MCF 10A (cell line): ENCODE results near the gene CACNA1B. TPM values are rescaled to one million over a fixed set of nuclear protein-coding genes. Genes with fewer than 3 reads are reported as not detected.
"Not testable (repeated sequence)": the region's sequence is repeated elsewhere in the genome, so short reads cannot be mapped to it uniquely, and the experiment has no call there.

ENCODE experiments used
- BruUV-seq: library from RNA; stranded (reverse); fragments of 400-500 nt; replicated peaks from 2 replicates; lab custom pipeline; 2021; lab: Mats Ljungman, UMichigan
- CTCF ChIA-PET: fragments of 300-600 bp; sonication (Branson Sonifier 250); formaldehyde crosslinking; extraction: SDS; loops from one replicate; lab custom pipeline; 2021; ENCODE audit warnings: antibody characterized with exemption, inconsistent platforms; lab: Yijun Ruan, JAX
- POLR2A ChIA-PET: fragments of 300-600, 350-650 bp; sonication (Branson Sonifier 250); formaldehyde crosslinking; extraction: SDS; loops from one replicate; lab custom pipeline; 2020; ENCODE audit warnings: antibody characterized with exemption, inconsistent platforms; lab: Yijun Ruan, JAX
- DNase-seq: peaks from one replicate; pipeline ENCODE4 v3.0.0-alpha.2; 2018; ENCODE audit not compliant: unreplicated experiment
- H3K27ac Mint-ChIP-seq: one replicate; pipeline ENCODE4 v1.8.0; 2022; ENCODE audit warnings: mild to moderate bottlenecking, low read depth, mixed read lengths; ENCODE audit not compliant: unreplicated experiment
- H3K27me3 Mint-ChIP-seq: one replicate; pipeline ENCODE4 v1.8.0; 2022; ENCODE audit warnings: mixed read lengths; ENCODE audit not compliant: insufficient read depth, unreplicated experiment
- H3K36me3 Mint-ChIP-seq: one replicate; pipeline ENCODE4 v1.8.0; 2022; ENCODE audit warnings: mild to moderate bottlenecking, moderate library complexity, mixed read lengths; ENCODE audit not compliant: insufficient read depth, unreplicated experiment
- H3K4me1 Mint-ChIP-seq: one replicate; pipeline ENCODE4 v1.8.0; 2022; ENCODE audit warnings: mixed read lengths; ENCODE audit not compliant: insufficient read depth, unreplicated experiment
- H3K4me3 Mint-ChIP-seq: one replicate; pipeline ENCODE4 v1.8.0; 2022; ENCODE audit warnings: mild to moderate bottlenecking, moderate library complexity, mixed read lengths; ENCODE audit not compliant: unreplicated experiment
- H3K9me3 Mint-ChIP-seq: one replicate; pipeline ENCODE4 v1.8.0; 2022; ENCODE audit warnings: mixed read lengths; ENCODE audit not compliant: unreplicated experiment
- CTCF ChIP-seq: fragments of 200-600 bp; IDR thresholded peaks from one replicate; pipeline ENCODE4 v1.8.0; 2022; ENCODE audit warnings: antibody characterized with exemption, mild to moderate bottlenecking; ENCODE audit not compliant: unreplicated experiment
- intact Hi-C: fragments of 100-400 bp; cut with micrococcal nuclease; formaldehyde crosslinking; loops from 2 replicates; pipeline ENCODE4 v1.14.1; 2022
- total RNA-seq: library from RNA; stranded (reverse); gene quantifications from 2 replicates; pipeline ENCODE4 v1.2.3, GENCODE V29; 2022

CACNA1B gene
- total RNA-seq, 1 experiment from 2014 or later: not detected

- POLR2A ChIA-PET: interaction anchor here (0.6 kb wide), 1 partner anchor 232 kb away, joined by 3 read pairs; no protein-coding TSS in a partner anchor
- TF ChIP-seq CTCF: no peak
- H3K4me1 Mint-ChIP-seq: peaks cover 5% of the 10 kb centered on the region
- CTCF ChIA-PET: interaction anchor here (0.8 kb wide), 1 partner anchor 14 kb away, joined by 3 read pairs; no protein-coding TSS in a partner anchor
- peaks cover 6% of the 10 kb centered on the region for H3K36me3 Mint-ChIP-seq
- intact Hi-C loops: no loop called here
- DNase-seq: no peak
- no peak overlapping the region for H3K27ac Mint-ChIP-seq
- H3K9me3 Mint-ChIP-seq: no peaks in the 10 kb centered on the region
- H3K4me3 Mint-ChIP-seq: no peak overlapping the region
- BruUV-seq: no TSS peak
- peaks cover 7% of the 10 kb centered on the region for H3K27me3 Mint-ChIP-seq
Observed at GRCh38 chr9:137881591-137882505, 4.3 kb downstream of the CACNA1B start.

- BruUV-seq: no TSS peak
- H3K4me3 Mint-ChIP-seq: no peak overlapping the region
- no peaks in the 10 kb centered on the region for H3K9me3 Mint-ChIP-seq
- DNase-seq: no peak
- ChIA-PET POLR2A (no interaction called here), CTCF (no interaction called here)
- H3K36me3 Mint-ChIP-seq: peaks cover 7% of the 10 kb centered on the region
- intact Hi-C loops: no loop called here
- peaks cover 5% of the 10 kb centered on the region for H3K4me1 Mint-ChIP-seq
- TF ChIP-seq CTCF: no peak
- H3K27me3 Mint-ChIP-seq: peaks cover 10% of the 10 kb centered on the region
- no peak overlapping the region for H3K27ac Mint-ChIP-seq
Observed at GRCh38 chr9:137882506-137882821, 4.9 kb downstream of the CACNA1B start.

- not testable (repeated sequence) for BruUV-seq
Observed at GRCh38 chr9:137883977-137884376, 6.4 kb downstream of the CACNA1B start.

GRCh38 chr9:137884547-137884946 lies 7.0 kb downstream of the CACNA1B start:
- intact Hi-C loops, H3K36me3 Mint-ChIP-seq, H3K27me3 Mint-ChIP-seq, BruUV-seq, H3K4me1 Mint-ChIP-seq, H3K27ac Mint-ChIP-seq, POLR2A ChIA-PET, CTCF ChIA-PET, H3K9me3 Mint-ChIP-seq, H3K4me3 Mint-ChIP-seq: not testable (repeated sequence)
- DNase-seq: peak; percentile 13

More at GRCh38 chr9:137883977-137884376, 6.4 kb downstream of the CACNA1B start:
- H3K4me3 Mint-ChIP-seq, CTCF ChIA-PET, H3K9me3 Mint-ChIP-seq, H3K36me3 Mint-ChIP-seq, H3K4me1 Mint-ChIP-seq, H3K27ac Mint-ChIP-seq, DNase-seq, intact Hi-C loops, POLR2A ChIA-PET, H3K27me3 Mint-ChIP-seq: not testable (repeated sequence)

GRCh38 chr9:137885121-137885520 lies 7.5 kb downstream of the CACNA1B start:
- CTCF ChIA-PET, H3K4me1 Mint-ChIP-seq, H3K4me3 Mint-ChIP-seq, H3K27ac Mint-ChIP-seq, BruUV-seq, H3K9me3 Mint-ChIP-seq, H3K36me3 Mint-ChIP-seq, H3K27me3 Mint-ChIP-seq, DNase-seq, POLR2A ChIA-PET, intact Hi-C loops: not testable (repeated sequence)

- H3K4me1 Mint-ChIP-seq, BruUV-seq, H3K9me3 Mint-ChIP-seq, H3K4me3 Mint-ChIP-seq, POLR2A ChIA-PET, CTCF ChIA-PET, DNase-seq, H3K36me3 Mint-ChIP-seq, H3K27ac Mint-ChIP-seq, intact Hi-C loops: not testable (repeated sequence)
- H3K27me3 Mint-ChIP-seq: peaks cover 13% of the 10 kb centered on the region
Observed at GRCh38 chr9:137888621-137889020, 11.0 kb downstream of the CACNA1B start.

- BruUV-seq, CTCF ChIA-PET, POLR2A ChIA-PET, intact Hi-C loops, H3K9me3 Mint-ChIP-seq, H3K4me1 Mint-ChIP-seq, DNase-seq, H3K4me3 Mint-ChIP-seq, H3K27ac Mint-ChIP-seq, H3K36me3 Mint-ChIP-seq: not testable (repeated sequence)
- peaks cover 27% of the 10 kb centered on the region for H3K27me3 Mint-ChIP-seq
Observed at GRCh38 chr9:137889966-137890365, 12.4 kb downstream of the CACNA1B start.
